OCI-LY1 (cell line): ENCODE data around the gene TUBA4A.

Source experiments
- EZH2 ChIP-seq: fragments of 200-600 bp; sonication (generic), shearing (Covaris generic); IDR thresholded peaks from 2 replicates; pipeline ENCODE4 v1.8.0; 2017; ENCODE audit warnings: borderline replicate concordance, mixed run types, mild to moderate bottlenecking, antibody characterized with exemption, low read length, moderate library complexity, mixed read lengths
- TF ChIP-seq, protein P1 (sequence below): fragments of 200-600 bp; sonication (generic), shearing (Covaris generic); IDR thresholded peaks from 2 replicates; pipeline ENCODE4 v1.5.1; 2017; ENCODE audit warnings: mild to moderate bottlenecking, antibody characterized with exemption, low read length, moderate library complexity, mixed read lengths

DNA sequence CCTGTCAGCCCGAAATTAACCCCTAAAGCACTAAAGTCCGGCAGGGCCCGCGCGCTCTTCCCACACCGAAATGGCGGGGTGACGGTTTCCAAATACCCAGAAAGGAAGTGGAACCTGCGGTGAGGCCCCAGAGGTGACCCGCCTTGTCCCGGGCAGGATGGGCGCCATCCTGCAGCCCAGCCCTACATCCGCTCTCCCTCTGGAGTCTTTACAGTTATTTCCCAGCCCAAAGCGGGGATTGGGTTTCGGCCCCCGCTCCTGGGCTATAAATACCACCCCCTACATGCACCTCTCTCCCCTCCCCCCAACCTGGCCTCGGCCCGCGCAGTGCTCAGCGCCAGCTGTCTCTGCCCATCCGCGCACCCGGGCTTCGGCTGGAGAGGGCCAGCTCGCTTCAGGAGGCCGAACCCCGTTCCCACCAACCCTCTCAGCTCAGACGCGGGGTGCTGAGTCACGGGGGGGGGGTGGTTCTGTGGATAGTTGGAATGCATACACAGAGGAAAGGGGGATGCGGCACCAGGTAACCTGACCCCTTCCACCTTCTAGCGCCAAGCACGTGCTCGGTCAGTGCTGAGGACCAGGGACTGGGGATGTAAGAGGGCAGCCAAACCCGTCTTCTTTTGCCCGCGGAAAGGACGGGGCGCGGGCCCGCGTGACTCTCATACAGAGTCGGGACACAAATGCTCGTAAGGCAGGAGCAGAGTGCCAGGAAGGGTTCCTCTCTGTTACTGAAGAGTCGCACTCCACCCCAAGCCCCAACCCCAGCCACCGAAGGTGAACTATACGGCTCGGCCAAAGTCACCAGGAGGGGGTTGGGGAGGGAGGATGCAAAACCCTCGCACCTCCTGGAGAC is 592 bp downstream of the TUBA4A start, which contains the start of gene TUBA4B:
- TF ChIP-seq, protein P1, sequence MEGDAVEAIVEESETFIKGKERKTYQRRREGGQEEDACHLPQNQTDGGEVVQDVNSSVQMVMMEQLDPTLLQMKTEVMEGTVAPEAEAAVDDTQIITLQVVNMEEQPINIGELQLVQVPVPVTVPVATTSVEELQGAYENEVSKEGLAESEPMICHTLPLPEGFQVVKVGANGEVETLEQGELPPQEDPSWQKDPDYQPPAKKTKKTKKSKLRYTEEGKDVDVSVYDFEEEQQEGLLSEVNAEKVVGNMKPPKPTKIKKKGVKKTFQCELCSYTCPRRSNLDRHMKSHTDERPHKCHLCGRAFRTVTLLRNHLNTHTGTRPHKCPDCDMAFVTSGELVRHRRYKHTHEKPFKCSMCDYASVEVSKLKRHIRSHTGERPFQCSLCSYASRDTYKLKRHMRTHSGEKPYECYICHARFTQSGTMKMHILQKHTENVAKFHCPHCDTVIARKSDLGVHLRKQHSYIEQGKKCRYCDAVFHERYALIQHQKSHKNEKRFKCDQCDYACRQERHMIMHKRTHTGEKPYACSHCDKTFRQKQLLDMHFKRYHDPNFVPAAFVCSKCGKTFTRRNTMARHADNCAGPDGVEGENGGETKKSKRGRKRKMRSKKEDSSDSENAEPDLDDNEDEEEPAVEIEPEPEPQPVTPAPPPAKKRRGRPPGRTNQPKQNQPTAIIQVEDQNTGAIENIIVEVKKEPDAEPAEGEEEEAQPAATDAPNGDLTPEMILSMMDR = no peak
- TF ChIP-seq EZH2 = no peak
